COR-L47 (cell line): ENCODE results near the gene POU2F1.
A peak's percentile ranks its signal among the peaks of the same experiment; 100 is the strongest.

Source experiments
- DNase-seq: peaks from one replicate; lab custom pipeline; 2025; lab: John Stamatoyannopoulos, UW

POU2F1 gene

DNA sequence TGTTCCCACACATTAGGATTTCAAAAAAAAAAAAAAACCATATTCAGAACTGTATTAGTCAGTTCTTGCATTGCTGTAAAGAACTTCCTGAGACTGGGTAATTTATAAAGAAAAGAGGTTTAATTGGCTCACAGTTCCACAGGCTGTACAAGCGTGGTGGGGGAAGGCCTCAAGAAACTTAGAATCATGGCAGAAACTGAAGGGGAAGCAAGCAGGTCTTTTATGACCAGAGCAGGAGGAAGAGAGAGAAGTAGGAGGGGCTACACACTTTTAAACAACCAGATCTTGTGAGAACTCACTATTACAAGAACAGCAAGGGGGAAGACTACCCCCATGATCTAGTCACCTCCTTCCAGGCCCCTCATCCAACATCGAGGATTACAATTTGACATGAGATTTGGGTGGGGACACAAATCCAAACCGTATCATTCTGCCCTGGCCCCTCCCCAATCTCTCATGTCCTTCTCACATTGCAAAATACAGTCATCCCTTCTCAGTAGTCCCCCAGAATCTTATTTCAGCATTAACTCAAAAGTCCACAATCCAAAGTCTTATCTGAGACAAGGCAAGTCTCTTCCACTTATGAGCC, 51.8 kb downstream of the POU2F1 start:
- no peak for DNase-seq

- peak; percentile 10 for DNase-seq
Measured at GRCh38 chr1:167273027-167273800, 52.5 kb downstream of the POU2F1 start.

- no peak for DNase-seq
Measured at GRCh38 chr1:167274061-167274460, 53.4 kb downstream of the POU2F1 start.

DNA sequence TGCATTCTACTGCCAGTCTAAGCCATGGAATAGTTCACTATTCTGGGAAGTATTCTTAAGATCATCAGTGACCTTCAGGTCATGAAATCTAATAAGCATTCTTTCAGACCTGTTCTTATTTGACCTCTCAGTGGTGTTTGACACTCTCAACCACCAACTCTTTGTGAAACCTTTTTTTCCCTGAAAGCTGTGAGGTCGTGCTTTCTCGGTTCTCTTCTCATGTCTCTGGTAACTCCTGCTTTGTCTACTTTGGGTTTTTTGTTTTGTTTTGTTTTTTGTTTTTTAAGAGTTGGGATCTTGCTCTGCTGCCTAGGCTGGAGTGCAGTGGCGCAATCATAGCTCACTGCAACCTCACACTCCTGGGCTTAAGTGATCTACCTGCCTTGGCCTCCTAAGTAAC, 56.3 kb downstream of the POU2F1 start:
- DNase-seq = no peak

- no peak for DNase-seq
Measured at GRCh38 chr1:167278497-167278896, 57.8 kb downstream of the POU2F1 start.

DNA sequence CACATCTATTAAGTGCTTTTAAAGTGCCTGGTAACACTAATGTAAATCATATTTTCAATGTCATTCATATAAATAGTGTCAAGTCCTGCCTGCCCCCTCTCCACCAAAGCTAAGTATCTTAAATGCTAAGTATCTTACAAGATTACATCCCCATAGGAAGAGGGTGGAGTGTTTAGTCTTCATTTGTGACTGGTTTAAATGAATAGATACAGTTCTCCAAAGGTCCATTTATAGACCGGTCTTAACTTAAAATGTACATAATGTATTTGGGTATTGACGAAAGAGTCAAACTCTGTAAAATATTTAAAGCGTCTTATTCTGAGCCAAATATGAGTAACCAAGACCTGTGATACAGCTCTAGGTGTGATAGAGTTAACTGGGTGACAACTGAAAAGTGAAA, 60.2 kb downstream of the POU2F1 start:
- DNase-seq = no peak

DNA sequence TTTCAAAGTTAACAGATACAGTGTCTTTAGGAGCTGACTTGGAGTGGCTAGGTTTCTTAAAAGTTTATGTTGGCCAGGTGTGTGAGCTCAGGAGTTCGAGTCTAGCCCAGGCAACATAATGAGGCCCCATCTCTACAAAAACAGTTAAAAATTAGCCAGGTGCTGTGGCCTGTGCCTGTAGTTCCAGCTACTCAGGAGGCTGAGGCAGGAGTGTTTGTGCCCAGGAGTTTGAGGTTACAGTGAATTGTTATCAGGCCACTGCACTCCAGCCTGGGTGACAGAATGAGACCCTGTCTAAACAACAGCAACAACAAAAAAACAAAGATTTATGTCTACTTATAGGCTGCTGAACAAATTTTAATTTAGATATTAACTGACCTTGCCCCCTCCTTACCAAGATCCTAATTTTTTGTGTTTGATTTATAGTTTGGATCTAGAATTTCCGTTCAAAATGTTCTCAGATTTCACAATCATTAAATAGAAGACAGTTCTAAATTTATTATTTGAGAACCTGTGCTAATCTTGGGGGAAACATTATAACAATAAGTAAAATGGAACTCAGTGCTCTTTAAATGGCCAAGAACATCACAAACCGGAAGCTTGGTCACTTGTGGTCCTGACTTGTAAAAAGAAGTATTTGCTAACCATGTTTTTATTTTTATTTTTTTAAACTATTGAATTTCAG, 67.8 kb downstream of the POU2F1 start:
- DNase-seq = no peak

- no peak for DNase-seq
Measured at GRCh38 chr1:167289075-167289442, 68.4 kb downstream of the POU2F1 start.

- DNase-seq = no peak
Measured at GRCh38 chr1:167289966-167290365, 69.3 kb downstream of the POU2F1 start.

DNA sequence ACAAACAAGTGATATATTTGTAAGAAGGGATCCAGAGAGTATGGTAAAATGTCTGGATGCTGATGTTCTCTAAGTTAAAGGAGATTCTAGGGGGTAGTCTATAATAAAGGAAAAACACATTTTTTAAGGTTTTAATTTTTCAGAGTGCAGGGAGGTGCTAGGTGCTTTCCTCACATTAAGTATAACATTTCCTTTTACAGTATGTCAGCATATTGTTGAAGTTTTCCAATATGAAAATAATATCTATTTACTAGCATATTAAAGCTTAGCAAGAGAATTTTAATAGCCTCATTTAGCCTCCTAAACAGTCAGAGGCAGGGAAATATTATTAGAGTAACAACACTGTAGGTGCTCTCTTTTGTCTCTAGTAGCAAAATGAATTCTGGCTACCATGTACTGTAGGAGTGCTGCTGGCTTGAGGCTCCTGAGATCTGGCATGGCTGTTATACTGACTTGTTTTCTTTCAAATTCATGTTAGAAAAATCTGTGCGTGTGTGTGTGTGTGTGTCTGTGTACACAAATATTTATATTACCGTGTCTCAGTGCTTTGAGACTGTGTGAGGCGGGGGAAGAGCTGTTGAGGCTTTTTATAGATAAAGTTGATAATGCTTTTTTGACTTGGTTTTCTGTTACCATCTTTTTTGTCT, 71.0 kb downstream of the POU2F1 start:
- no peak for DNase-seq

DNA sequence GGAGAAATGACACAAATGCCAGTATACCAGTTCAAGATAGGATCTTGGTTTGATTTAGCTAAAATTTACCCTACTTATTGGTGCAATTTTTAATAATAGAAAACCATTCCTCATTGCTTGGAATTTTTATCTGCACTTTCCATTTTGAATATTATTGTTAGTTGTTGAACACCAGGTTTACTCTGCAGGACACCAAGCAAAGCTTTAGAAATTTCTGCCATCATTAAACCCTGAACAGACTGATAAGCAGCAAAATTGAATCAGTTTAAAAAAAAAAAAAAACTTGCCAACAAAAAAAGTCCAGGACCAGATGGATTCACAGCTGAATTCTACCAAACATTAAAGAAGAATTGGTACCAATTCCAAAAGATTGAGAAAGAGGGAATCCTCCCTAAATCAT, 71.5 kb downstream of the POU2F1 start:
- no peak for DNase-seq

- DNase-seq = no peak
Measured at GRCh38 chr1:167293057-167293456, 72.4 kb downstream of the POU2F1 start.

- DNase-seq = no peak
Measured at GRCh38 chr1:167294528-167294927, 73.8 kb downstream of the POU2F1 start.

GRCh38 chr1:167297222-167298214, 76.8 kb downstream of the POU2F1 start:
- no peak for DNase-seq

DNA sequence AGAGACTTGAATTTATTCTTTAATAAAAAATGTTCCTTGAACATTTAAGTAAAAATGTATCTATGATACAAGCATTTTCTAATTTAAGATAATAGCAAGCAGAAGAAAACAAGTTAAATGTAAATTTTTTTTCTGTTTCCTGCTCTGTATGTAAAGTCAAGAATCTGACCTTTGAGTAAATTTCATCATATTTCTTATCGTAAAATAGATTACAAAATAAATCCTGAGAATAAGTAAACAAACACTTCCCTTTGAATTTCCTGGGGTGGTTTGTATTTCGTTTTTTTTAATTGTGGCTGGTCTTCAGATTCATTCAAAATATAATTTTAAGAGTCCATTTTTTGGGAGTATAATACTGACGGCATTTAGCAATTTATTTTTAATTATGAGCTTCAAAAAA, 77.6 kb downstream of the POU2F1 start:
- DNase-seq = no peak

- peak; percentile 34 for DNase-seq
Measured at GRCh38 chr1:167301355-167301754, 80.7 kb downstream of the POU2F1 start.

DNA sequence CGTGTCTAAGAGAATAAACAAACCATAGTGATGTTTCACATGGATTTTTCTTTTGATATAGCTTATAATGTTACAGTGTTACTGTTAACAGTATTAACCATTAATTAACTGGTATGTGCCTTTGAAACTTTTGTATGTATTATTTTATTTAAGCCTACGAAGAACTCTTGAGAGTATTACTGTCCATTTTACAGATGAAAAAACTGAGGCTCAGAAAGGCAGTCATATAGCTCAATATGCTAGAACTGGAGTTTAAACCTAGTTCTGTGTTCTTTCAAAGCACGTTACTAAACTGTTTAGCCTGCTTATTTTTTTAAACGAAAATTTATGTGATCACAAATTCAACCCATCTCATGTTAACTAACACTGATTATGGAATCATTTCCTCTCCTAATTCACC, 83.5 kb downstream of the POU2F1 start:
- no peak for DNase-seq

DNA sequence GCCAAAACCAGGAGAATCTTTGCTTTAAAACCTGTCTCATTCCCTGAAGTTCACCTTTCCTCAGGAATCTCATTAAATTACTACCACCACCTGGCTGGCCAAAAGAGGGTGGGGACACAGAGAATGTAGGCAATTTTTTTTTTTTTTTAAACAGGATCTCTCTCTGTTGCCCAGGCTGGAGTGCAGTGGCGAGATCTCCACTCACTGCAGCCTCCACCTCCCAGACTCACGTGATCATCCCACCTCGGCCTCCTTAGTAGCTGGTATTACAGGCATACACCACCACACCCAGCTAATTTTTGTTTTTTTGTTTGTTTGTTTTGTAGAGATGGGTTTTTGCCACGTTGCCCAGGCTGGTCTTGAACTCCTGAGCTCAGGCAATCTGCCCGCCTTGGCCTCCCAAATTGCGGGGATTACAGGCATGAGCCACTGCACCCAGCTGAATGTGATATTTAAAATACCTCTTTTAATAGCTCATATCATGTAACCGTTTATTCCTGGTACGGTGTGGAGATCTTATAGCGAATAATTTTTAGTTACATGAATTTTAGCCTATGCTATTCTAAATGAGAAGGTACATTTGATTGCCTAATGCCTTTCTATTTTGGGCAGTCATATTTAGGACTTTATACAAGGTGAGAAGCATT, 84.5 kb downstream of the POU2F1 start:
- no peak for DNase-seq

GRCh38 chr1:167305706-167306277, 85.1 kb downstream of the POU2F1 start:
- DNase-seq = no peak

- DNase-seq = no peak
Measured at GRCh38 chr1:167310732-167311131, 90.0 kb downstream of the POU2F1 start.

- DNase-seq = no peak
Measured at GRCh38 chr1:167312871-167313270, 92.2 kb downstream of the POU2F1 start.
